ENCODE results near the gene SORCS2.

Gene SORCS2

GRCh38 chr4:7371210-7371941, 179.0 kb downstream of the SORCS2 start:
- Histone ChIP-seq H3K27me3 (ENCODE audit: control insufficient read depth, insufficient read depth, low read length) (no peaks in the 10 kb centered on the region), H3K4me3 (ENCODE audit: low read depth, low read length) (no peak overlapping the region), H3K4me1 (ENCODE audit: control insufficient read depth, insufficient read depth, low read length) (no peaks in the 10 kb centered on the region), H3K9me3 (ENCODE audit: control insufficient read depth, insufficient read depth, low read length) (no peaks in the 10 kb centered on the region), H3K9ac (ENCODE audit: low read depth, low read length) (no peak overlapping the region), H3K36me3 (ENCODE audit: control insufficient read depth, insufficient read depth, low read length) (no peaks in the 10 kb centered on the region)

- no peaks in the 10 kb centered on the region for H3K36me3 ChIP-seq (ENCODE audit: control insufficient read depth, insufficient read depth, low read length)
- H3K9me3 ChIP-seq (ENCODE audit: control insufficient read depth, insufficient read depth, low read length) = no peaks in the 10 kb centered on the region
- no peaks in the 10 kb centered on the region for H3K4me1 ChIP-seq (ENCODE audit: control insufficient read depth, insufficient read depth, low read length)
- no peaks in the 10 kb centered on the region for H3K27me3 ChIP-seq (ENCODE audit: control insufficient read depth, insufficient read depth, low read length)
- H3K9ac ChIP-seq (ENCODE audit: low read depth, low read length) = no peak overlapping the region
- no peak overlapping the region for H3K4me3 ChIP-seq (ENCODE audit: low read depth, low read length)
Observed at GRCh38 chr4:7372673-7373072, 180.3 kb downstream of the SORCS2 start.

GRCh38 chr4:7374571-7374970, 182.2 kb downstream of the SORCS2 start:
- Histone ChIP-seq H3K4me3 (ENCODE audit: low read depth, low read length) (no peak overlapping the region), H3K27me3 (ENCODE audit: control insufficient read depth, insufficient read depth, low read length) (no peaks in the 10 kb centered on the region), H3K4me1 (ENCODE audit: control insufficient read depth, insufficient read depth, low read length) (no peaks in the 10 kb centered on the region), H3K9me3 (ENCODE audit: control insufficient read depth, insufficient read depth, low read length) (no peaks in the 10 kb centered on the region), H3K36me3 (ENCODE audit: control insufficient read depth, insufficient read depth, low read length) (no peaks in the 10 kb centered on the region), H3K9ac (ENCODE audit: low read depth, low read length) (no peak overlapping the region)

- H3K4me1 ChIP-seq (ENCODE audit: control insufficient read depth, insufficient read depth, low read length) = no peaks in the 10 kb centered on the region
- H3K9ac ChIP-seq (ENCODE audit: low read depth, low read length) = no peak overlapping the region
- H3K9me3 ChIP-seq (ENCODE audit: control insufficient read depth, insufficient read depth, low read length) = no peaks in the 10 kb centered on the region
- no peaks in the 10 kb centered on the region for H3K36me3 ChIP-seq (ENCODE audit: control insufficient read depth, insufficient read depth, low read length)
- no peak overlapping the region for H3K4me3 ChIP-seq (ENCODE audit: low read depth, low read length)
- H3K27me3 ChIP-seq (ENCODE audit: control insufficient read depth, insufficient read depth, low read length) = no peaks in the 10 kb centered on the region
Observed at GRCh38 chr4:7375427-7375826, 183.1 kb downstream of the SORCS2 start.

GRCh38 chr4:7377223-7377865, 185.0 kb downstream of the SORCS2 start:
- no peak overlapping the region for H3K9ac ChIP-seq (ENCODE audit: low read depth, low read length)
- no peak overlapping the region for H3K4me3 ChIP-seq (ENCODE audit: low read depth, low read length)
- no peaks in the 10 kb centered on the region for H3K27me3 ChIP-seq (ENCODE audit: control insufficient read depth, insufficient read depth, low read length)

GRCh38 chr4:7379186-7379585, 186.8 kb downstream of the SORCS2 start:
- no peaks in the 10 kb centered on the region for H3K27me3 ChIP-seq (ENCODE audit: control insufficient read depth, insufficient read depth, low read length)

More at GRCh38 chr4:7377223-7377865, 185.0 kb downstream of the SORCS2 start:
- no peaks in the 10 kb centered on the region for H3K36me3 ChIP-seq (ENCODE audit: control insufficient read depth, insufficient read depth, low read length)
- no peaks in the 10 kb centered on the region for H3K9me3 ChIP-seq (ENCODE audit: control insufficient read depth, insufficient read depth, low read length)
- no peaks in the 10 kb centered on the region for H3K4me1 ChIP-seq (ENCODE audit: control insufficient read depth, insufficient read depth, low read length)

GRCh38 chr4:7379719-7380118, 187.4 kb downstream of the SORCS2 start:
- no peaks in the 10 kb centered on the region for H3K27me3 ChIP-seq (ENCODE audit: control insufficient read depth, insufficient read depth, low read length)
- no peaks in the 10 kb centered on the region for H3K4me1 ChIP-seq (ENCODE audit: control insufficient read depth, insufficient read depth, low read length)
- no peak overlapping the region for H3K9ac ChIP-seq (ENCODE audit: low read depth, low read length)
- H3K36me3 ChIP-seq (ENCODE audit: control insufficient read depth, insufficient read depth, low read length) = no peaks in the 10 kb centered on the region
- H3K9me3 ChIP-seq (ENCODE audit: control insufficient read depth, insufficient read depth, low read length) = no peaks in the 10 kb centered on the region
- no peak overlapping the region for H3K4me3 ChIP-seq (ENCODE audit: low read depth, low read length)

More at GRCh38 chr4:7379186-7379585, 186.8 kb downstream of the SORCS2 start:
- Histone ChIP-seq H3K4me3 (ENCODE audit: low read depth, low read length) (no peak overlapping the region), H3K36me3 (ENCODE audit: control insufficient read depth, insufficient read depth, low read length) (no peaks in the 10 kb centered on the region), H3K9ac (ENCODE audit: low read depth, low read length) (no peak overlapping the region), H3K9me3 (ENCODE audit: control insufficient read depth, insufficient read depth, low read length) (no peaks in the 10 kb centered on the region), H3K4me1 (ENCODE audit: control insufficient read depth, insufficient read depth, low read length) (no peaks in the 10 kb centered on the region)

- Histone ChIP-seq H3K9me3 (ENCODE audit: control insufficient read depth, insufficient read depth, low read length) (no peaks in the 10 kb centered on the region), H3K4me1 (ENCODE audit: control insufficient read depth, insufficient read depth, low read length) (no peaks in the 10 kb centered on the region), H3K27me3 (ENCODE audit: control insufficient read depth, insufficient read depth, low read length) (no peaks in the 10 kb centered on the region), H3K4me3 (ENCODE audit: low read depth, low read length) (no peak overlapping the region), H3K36me3 (ENCODE audit: control insufficient read depth, insufficient read depth, low read length) (no peaks in the 10 kb centered on the region), H3K9ac (ENCODE audit: low read depth, low read length) (no peak overlapping the region)
Observed at GRCh38 chr4:7381221-7381889, 189.0 kb downstream of the SORCS2 start.

- no peaks in the 10 kb centered on the region for H3K27me3 ChIP-seq (ENCODE audit: control insufficient read depth, insufficient read depth, low read length)
- H3K36me3 ChIP-seq (ENCODE audit: control insufficient read depth, insufficient read depth, low read length) = no peaks in the 10 kb centered on the region
- H3K4me1 ChIP-seq (ENCODE audit: control insufficient read depth, insufficient read depth, low read length) = no peaks in the 10 kb centered on the region
- no peaks in the 10 kb centered on the region for H3K9me3 ChIP-seq (ENCODE audit: control insufficient read depth, insufficient read depth, low read length)
- H3K4me3 ChIP-seq (ENCODE audit: low read depth, low read length) = no peak overlapping the region
- H3K9ac ChIP-seq (ENCODE audit: low read depth, low read length) = no peak overlapping the region
Observed at GRCh38 chr4:7381890-7382633, 189.7 kb downstream of the SORCS2 start.

- Histone ChIP-seq H3K9ac (ENCODE audit: low read depth, low read length) (no peak overlapping the region), H3K4me1 (ENCODE audit: control insufficient read depth, insufficient read depth, low read length) (no peaks in the 10 kb centered on the region), H3K27me3 (ENCODE audit: control insufficient read depth, insufficient read depth, low read length) (no peaks in the 10 kb centered on the region), H3K9me3 (ENCODE audit: control insufficient read depth, insufficient read depth, low read length) (no peaks in the 10 kb centered on the region), H3K36me3 (ENCODE audit: control insufficient read depth, insufficient read depth, low read length) (no peaks in the 10 kb centered on the region), H3K4me3 (ENCODE audit: low read depth, low read length) (no peak overlapping the region)
Observed at GRCh38 chr4:7382634-7383014, 190.3 kb downstream of the SORCS2 start.

GRCh38 chr4:7383266-7383665, 190.9 kb downstream of the SORCS2 start:
- H3K9ac ChIP-seq (ENCODE audit: low read depth, low read length) = no peak overlapping the region
- H3K36me3 ChIP-seq (ENCODE audit: control insufficient read depth, insufficient read depth, low read length) = no peaks in the 10 kb centered on the region
- H3K9me3 ChIP-seq (ENCODE audit: control insufficient read depth, insufficient read depth, low read length) = no peaks in the 10 kb centered on the region
- H3K4me3 ChIP-seq (ENCODE audit: low read depth, low read length) = no peak overlapping the region
- H3K27me3 ChIP-seq (ENCODE audit: control insufficient read depth, insufficient read depth, low read length) = no peaks in the 10 kb centered on the region
- H3K4me1 ChIP-seq (ENCODE audit: control insufficient read depth, insufficient read depth, low read length) = no peaks in the 10 kb centered on the region

Data from iPS-15b (cell line).